ENCODE results near the gene AFP.

The AFP gene

GRCh38 chr4:73445383-73446335, 9.6 kb downstream of the AFP start:
- Histone ChIP-seq H3K9me2 (replicated peaks; ENCODE audit: insufficient read depth, low read length) (no peaks in the 10 kb centered on the region), H3K79me2 (ENCODE audit: insufficient read depth, low read length) (no peaks in the 10 kb centered on the region), H3K4me3 (ENCODE audit: insufficient read depth, low read length, poor library complexity, severe bottlenecking) (no peak overlapping the region), H3K4me2 (ENCODE audit: low read depth, low read length, poor library complexity, severe bottlenecking) (no peak overlapping the region), H3K9me3 (ENCODE audit: insufficient read depth, low read length) (no peaks in the 10 kb centered on the region), H3F3A (ENCODE audit: insufficient read depth) (no peaks in the 10 kb centered on the region), H3K36me3 (ENCODE audit: low read length) (no peaks in the 10 kb centered on the region), H3K27ac (ENCODE audit: low read depth, low read length) (no peak overlapping the region), H4K20me1 (ENCODE audit: low read depth, low read length) (no peaks in the 10 kb centered on the region), H3K9ac (ENCODE audit: low read length) (no peak overlapping the region), H3K27me3 (ENCODE audit: low read length) (no peaks in the 10 kb centered on the region), H2AFZ (ENCODE audit: low read depth, low read length, severe bottlenecking) (no peak overlapping the region)
- TF ChIP-seq CTCF (IDR thresholded peaks at IDR 0.05; ENCODE audit: insufficient read depth, low read length, poor library complexity, severe bottlenecking), result no peak
- no peak for TF ChIP-seq EZH2phosphoT487 (conservative IDR thresholded peaks at IDR 0.05; ENCODE audit: low read length)

GRCh38 chr4:73446336-73446938, 10.4 kb downstream of the AFP start:
- H3K27me3 ChIP-seq (ENCODE audit: low read length), result no peaks in the 10 kb centered on the region
- no peaks in the 10 kb centered on the region for H3K9me2 ChIP-seq (replicated peaks; ENCODE audit: insufficient read depth, low read length)
- H3K9ac ChIP-seq (ENCODE audit: low read length), result no peak overlapping the region
- H3K79me2 ChIP-seq (ENCODE audit: insufficient read depth, low read length), result no peaks in the 10 kb centered on the region
- H3K9me3 ChIP-seq (ENCODE audit: insufficient read depth, low read length), result no peaks in the 10 kb centered on the region
- no peak overlapping the region for H3K4me2 ChIP-seq (ENCODE audit: low read depth, low read length, poor library complexity, severe bottlenecking)
- H3K36me3 ChIP-seq (ENCODE audit: low read length), result no peaks in the 10 kb centered on the region
- no peaks in the 10 kb centered on the region for H3F3A ChIP-seq (ENCODE audit: insufficient read depth)
- TF ChIP-seq EZH2phosphoT487 (conservative IDR thresholded peaks at IDR 0.05; ENCODE audit: low read length) (no peak), CTCF (IDR thresholded peaks at IDR 0.05; ENCODE audit: insufficient read depth, low read length, poor library complexity, severe bottlenecking) (peak; percentile 44)
- no peaks in the 10 kb centered on the region for H4K20me1 ChIP-seq (ENCODE audit: low read depth, low read length)
- no peak overlapping the region for H3K4me3 ChIP-seq (ENCODE audit: insufficient read depth, low read length, poor library complexity, severe bottlenecking)
- no peak overlapping the region for H2AFZ ChIP-seq (ENCODE audit: low read depth, low read length, severe bottlenecking)
- no peak overlapping the region for H3K27ac ChIP-seq (ENCODE audit: low read depth, low read length)

- Histone ChIP-seq H4K20me1 (ENCODE audit: low read depth, low read length) (no peaks in the 10 kb centered on the region), H3K9me2 (replicated peaks; ENCODE audit: insufficient read depth, low read length) (no peaks in the 10 kb centered on the region), H3K4me2 (ENCODE audit: low read depth, low read length, poor library complexity, severe bottlenecking) (no peak overlapping the region), H3K36me3 (ENCODE audit: low read length) (no peaks in the 10 kb centered on the region), H3K4me3 (ENCODE audit: insufficient read depth, low read length, poor library complexity, severe bottlenecking) (no peak overlapping the region), H3K79me2 (ENCODE audit: insufficient read depth, low read length) (no peaks in the 10 kb centered on the region), H3F3A (ENCODE audit: insufficient read depth) (no peaks in the 10 kb centered on the region), H2AFZ (ENCODE audit: low read depth, low read length, severe bottlenecking) (no peak overlapping the region), H3K27ac (ENCODE audit: low read depth, low read length) (no peak overlapping the region), H3K9me3 (ENCODE audit: insufficient read depth, low read length) (no peaks in the 10 kb centered on the region), H3K9ac (ENCODE audit: low read length) (no peak overlapping the region), H3K27me3 (ENCODE audit: low read length) (no peaks in the 10 kb centered on the region)
- TF ChIP-seq CTCF (IDR thresholded peaks at IDR 0.05; ENCODE audit: insufficient read depth, low read length, poor library complexity, severe bottlenecking) (no peak), EZH2phosphoT487 (conservative IDR thresholded peaks at IDR 0.05; ENCODE audit: low read length) (no peak)
These were observed 11.7 kb downstream of the AFP start for GRCh38 chr4:73447671-73448070.
